GM12874 (cell line): Measurements from ENCODE around the gene CBR1.

Experiments used
- CTCF ChIP-seq: IDR thresholded peaks from 2 replicates; pipeline ENCODE4 v1.5.1; 2011; ENCODE audit warnings: low read depth, mild to moderate bottlenecking, control low read depth, low read length, moderate library complexity; ENCODE audit not compliant: insufficient read depth

CBR1 gene

GRCh38 chr21:36068748-36069398 lies 951 bp upstream of the CBR1 start:
- TF ChIP-seq CTCF: no peak

GRCh38 chr21:36070999-36071398 lies 1.2 kb downstream of the CBR1 start:
- no peak for TF ChIP-seq CTCF

GRCh38 chr21:36072453-36073162 lies 2.8 kb downstream of the CBR1 start:
- no peak for TF ChIP-seq CTCF

- no peak for TF ChIP-seq CTCF
Measured at GRCh38 chr21:36073181-36073580, 3.4 kb downstream of the CBR1 start.

GRCh38 chr21:36075171-36075570 lies 5.3 kb downstream of the CBR1 start:
- no peak for TF ChIP-seq CTCF

- no peak for TF ChIP-seq CTCF
Measured at GRCh38 chr21:36075953-36076352, 6.1 kb downstream of the CBR1 start.

GRCh38 chr21:36076878-36077655 lies 7.2 kb downstream of the CBR1 start:
- TF ChIP-seq CTCF: no peak
